NCI-H510A (cell line): ENCODE results near the gene PTPRJ.
"Not testable (repeated sequence)": the region's sequence is repeated elsewhere in the genome, so short reads cannot be mapped to it uniquely, and the experiment has no call there.

Experiments
- DNase-seq: peaks from one replicate; lab custom pipeline; 2025; lab: John Stamatoyannopoulos, UW

PTPRJ gene

GRCh38 chr11:47980088-47980906, at the start of gene PTPRJ:
Gene PTPRJ (plus strand): TSS chr11:47980559. CDS start chr11:47980913, 354 bp downstream.
- DNase-seq = peak; percentile 60

DNA sequence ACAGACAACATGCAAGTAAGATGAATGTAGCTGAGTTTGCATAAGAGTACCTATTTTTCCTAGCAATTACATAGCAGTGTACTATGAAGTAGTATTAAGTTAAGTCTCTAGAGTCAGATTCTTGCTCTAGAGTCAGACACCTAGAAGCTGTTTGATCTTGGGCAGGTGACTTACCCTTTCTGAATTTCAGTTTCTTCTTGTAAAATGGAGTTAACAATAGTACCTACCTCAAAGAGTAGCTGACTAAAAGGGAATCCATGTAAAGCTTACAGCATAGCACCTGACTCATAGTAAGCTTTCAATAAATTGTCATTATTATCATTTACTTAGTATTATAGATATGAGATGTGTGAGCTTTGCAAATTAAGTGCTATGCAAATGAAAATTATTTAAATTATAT, 47.8 kb upstream of the PTPRJ start:
- no peak for DNase-seq

- DNase-seq = not testable (repeated sequence)
These were observed 46.6 kb upstream of the PTPRJ start for GRCh38 chr11:47933797-47934196.

DNA sequence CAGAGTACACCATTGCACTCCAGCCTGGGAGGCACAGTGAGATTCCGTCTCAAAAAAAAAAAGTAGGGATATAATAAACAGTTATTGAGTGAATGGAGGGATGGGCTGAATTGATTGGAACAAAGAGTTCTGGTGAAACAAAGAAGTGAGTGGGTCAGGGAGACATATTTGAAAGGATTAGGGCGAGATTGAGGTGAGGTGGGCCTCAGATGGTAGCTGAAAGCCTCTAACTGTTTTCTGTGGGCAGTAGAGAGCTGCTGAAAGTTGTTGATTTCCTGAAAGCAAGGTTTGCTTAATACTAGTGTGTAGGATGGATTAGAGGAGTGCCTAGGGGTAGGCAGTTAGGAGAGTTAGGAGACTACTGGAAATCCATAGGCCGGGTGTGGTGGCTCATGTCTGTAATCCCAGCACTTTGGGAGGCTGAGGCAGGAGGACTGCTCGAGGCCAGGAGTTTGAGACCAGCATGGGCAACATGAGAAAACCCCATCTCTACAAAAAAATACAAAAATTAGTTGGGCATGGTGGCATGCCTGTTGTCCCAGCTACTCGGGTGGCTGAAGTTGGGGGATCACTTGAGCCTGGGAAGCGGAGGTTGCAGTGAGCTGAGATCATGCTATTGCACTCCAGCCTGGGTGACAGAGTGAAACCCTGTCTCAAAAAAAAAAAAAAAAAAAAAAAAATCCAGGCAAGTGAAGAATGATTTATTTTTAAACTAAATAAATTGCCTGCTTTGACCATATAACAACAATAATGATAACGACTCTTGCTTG, 41.4 kb upstream of the PTPRJ start:
- DNase-seq = no peak

DNA sequence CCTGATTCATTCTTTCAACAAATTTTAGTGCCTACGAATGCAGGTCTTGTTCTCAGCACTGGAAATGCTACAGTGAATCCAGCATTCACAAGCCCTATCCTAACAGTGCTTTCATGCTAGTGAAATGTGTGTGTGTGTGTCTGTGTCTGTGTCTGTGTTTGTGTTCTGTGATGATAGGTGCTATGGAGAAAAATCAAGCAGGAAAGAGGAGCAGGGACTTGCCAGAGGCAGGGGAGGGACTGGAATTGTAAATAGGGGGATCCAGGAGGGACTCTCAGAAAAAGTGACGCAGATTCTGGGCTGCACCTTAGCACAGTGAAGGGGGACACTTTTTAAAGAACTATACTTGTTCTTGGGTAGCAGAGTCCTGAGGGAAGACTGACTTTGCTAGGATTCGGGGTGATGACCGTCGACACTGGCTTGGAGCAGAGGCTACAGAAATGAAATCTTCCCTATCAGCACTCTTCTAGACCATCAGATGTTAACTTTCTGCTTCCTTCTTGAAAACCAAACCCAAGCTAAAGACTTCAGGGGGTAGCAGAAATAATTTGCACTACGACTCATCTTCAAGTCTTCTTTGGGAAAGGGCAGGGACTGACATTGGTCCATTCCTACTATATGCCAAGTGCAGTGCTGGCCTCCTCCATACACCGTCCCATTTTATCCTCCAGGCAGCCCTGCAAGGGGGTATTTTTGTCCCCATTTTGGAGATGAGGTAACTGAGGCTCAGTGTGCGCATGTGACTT, 39.3 kb upstream of the PTPRJ start:
- no peak for DNase-seq

- no peak for DNase-seq
These were observed 38.3 kb upstream of the PTPRJ start for GRCh38 chr11:47941907-47942558.

DNA sequence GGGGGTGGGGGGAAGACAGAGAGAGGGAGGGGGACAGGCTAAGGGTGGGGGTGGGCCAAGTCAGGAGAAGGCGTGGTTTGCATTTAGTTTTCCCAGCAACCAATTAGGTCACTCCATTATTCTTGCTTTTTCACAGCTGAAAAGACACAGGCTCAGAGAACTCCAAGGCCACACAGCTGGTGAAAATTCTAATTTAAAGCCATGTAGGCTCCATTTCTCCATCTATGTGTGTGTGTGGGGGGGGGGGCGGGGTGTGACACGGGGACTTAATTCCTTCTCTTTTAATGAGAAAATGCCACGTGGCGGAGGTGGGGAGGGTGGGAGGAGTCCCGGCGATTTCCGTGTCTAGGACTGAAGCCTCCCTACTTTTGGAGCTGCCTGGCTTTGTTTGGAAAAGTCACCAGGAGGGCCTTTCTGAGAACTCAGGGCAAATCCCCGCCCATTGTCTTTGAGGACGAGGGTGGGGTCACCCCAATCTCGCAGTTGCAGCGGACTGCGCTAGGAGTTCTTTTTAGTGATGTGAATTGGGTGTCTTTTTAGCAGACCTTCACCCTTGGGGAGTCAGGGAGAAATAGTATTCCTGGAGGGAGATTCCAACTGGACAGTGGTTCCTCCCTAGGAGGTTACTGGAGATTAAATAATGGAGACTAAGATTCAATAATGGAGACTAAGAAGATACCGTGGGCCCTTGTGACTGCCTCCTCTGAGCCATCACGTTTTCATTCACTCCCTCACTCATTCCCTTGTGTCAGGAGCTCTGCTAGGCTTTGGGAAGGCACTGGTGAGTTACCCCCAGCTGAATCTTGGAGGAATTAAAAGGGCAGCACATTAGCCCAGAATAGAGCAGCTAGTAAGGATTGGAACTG, 36.4 kb upstream of the PTPRJ start:
- DNase-seq = no peak

- DNase-seq = no peak
These were observed 35.7 kb upstream of the PTPRJ start for GRCh38 chr11:47944632-47945031.

- DNase-seq = no peak
These were observed 33.4 kb upstream of the PTPRJ start for GRCh38 chr11:47946682-47947559.

GRCh38 chr11:47948137-47948536, 32.2 kb upstream of the PTPRJ start:
- DNase-seq = no peak

DNA sequence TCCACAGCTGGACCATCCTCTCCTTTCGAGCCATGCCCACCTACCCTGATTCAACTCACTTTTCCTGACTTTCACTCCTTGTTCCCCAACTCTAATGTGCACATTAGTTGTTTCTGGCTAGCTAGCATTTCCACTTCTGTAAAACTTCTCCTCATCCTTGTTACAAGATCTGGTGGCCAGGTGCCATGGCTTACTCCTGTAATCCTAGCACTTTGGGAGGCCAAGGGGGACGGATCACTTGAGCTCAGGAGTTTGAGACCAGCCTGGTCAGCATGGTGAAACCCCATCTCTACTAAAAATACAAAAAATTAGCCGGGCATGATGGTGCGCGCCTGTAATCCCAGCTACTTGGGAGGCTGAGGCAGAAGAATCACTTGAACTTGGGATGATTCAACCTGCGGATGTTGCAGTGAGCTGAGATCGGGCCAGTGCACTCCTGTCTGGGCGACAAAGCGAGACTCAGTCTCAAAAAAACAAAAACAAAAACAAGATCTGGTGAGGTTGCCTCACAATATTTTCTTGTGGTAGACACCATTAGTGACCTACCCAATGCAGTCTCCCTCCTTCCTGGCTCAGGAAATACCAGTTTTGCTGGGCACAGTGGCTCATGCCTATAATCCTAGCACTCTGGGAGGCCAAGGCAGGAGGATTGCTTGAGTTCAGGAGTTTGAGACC, 31.2 kb upstream of the PTPRJ start:
- not testable (repeated sequence) for DNase-seq

GRCh38 chr11:47950396-47950795, 30.0 kb upstream of the PTPRJ start:
- no peak for DNase-seq

GRCh38 chr11:47951504-47951903, 28.9 kb upstream of the PTPRJ start:
- not testable (repeated sequence) for DNase-seq

GRCh38 chr11:47955061-47955755, 25.2 kb upstream of the PTPRJ start:
- DNase-seq = no peak

DNA sequence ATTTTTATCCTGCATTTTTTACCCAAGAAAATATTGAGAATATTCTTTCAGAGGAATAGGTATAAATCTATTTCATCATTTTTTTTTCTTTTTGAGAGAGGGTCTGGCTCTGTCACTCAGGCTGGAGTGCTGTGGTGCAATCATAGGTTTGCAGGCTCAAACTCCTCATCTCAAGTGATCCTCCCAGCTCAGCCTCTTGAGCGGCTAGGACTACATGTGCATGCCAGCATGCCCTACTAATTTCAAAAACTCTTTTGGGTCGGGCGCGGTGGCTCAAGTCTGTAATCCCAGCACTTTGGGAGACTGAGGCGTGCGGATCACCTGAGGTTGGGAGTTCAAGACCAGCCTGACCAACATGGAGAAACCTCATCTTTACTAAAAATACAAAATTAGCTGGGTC, 20.3 kb upstream of the PTPRJ start:
- no peak for DNase-seq

GRCh38 chr11:47961383-47961782, 19.0 kb upstream of the PTPRJ start:
- no peak for DNase-seq

DNA sequence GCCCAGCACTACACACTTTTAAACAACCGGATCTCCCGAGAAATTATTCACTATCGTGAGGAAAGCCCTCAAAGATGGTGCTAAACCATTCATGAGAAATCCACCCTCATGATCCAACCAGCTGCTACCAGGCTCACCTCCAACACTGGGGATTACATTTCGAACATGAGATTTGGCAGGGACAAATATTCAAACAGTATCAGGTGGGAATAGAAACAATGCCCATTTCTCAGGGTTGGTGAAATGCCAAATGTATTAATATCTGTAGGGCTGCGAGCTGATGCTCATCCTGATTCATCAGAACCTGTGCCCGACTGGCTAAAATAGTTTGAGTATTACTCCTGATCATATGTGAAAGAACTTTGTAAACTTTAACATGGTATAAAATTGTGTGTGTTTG, 15.8 kb upstream of the PTPRJ start:
- DNase-seq = no peak

GRCh38 chr11:47967577-47968525, 12.5 kb upstream of the PTPRJ start:
- no peak for DNase-seq
